OCI-LY3 (cell line): Measurements from ENCODE around the gene MBD3L4.
"Not testable (repeated sequence)": the region's sequence is repeated elsewhere in the genome, so short reads cannot be mapped to it uniquely, and the experiment has no call there.

Source experiments
- EZH2phosphoT487 ChIP-seq: fragments of 200-600 bp; shearing (Covaris generic); IDR thresholded peaks from 2 replicates; pipeline ENCODE4 v1.6.1; 2018; ENCODE audit warnings: antibody characterized with exemption, mixed run types, low read depth
- TF ChIP-seq, protein P1 (sequence below): fragments of 200-600, 300-600 bp; sonication (generic); IDR thresholded peaks from 2 replicates; pipeline ENCODE4 v1.5.1; 2014; ENCODE audit warnings: antibody characterized with exemption, low read length, low read depth

DNA sequence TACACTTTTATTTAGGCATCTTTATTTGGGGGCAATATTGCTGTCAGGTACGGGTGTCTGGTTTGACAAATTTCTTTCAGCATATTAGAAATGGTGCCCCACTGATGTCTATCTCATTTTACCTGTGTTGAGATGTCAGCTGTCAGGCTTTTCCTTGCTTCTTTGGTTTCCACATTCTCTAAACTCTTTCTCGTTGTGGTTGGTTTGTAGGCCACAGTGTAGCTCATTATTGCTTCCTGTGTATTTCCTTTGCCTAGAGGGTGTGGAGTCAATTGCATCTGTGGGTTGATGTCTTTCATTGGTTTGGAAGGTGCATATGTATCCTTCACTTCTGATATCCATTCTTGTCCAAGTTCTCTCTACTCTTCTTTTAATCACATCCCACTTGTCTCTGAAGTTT, 20.0 kb upstream of the MBD3L4 start:
- TF ChIP-seq, protein P1, sequence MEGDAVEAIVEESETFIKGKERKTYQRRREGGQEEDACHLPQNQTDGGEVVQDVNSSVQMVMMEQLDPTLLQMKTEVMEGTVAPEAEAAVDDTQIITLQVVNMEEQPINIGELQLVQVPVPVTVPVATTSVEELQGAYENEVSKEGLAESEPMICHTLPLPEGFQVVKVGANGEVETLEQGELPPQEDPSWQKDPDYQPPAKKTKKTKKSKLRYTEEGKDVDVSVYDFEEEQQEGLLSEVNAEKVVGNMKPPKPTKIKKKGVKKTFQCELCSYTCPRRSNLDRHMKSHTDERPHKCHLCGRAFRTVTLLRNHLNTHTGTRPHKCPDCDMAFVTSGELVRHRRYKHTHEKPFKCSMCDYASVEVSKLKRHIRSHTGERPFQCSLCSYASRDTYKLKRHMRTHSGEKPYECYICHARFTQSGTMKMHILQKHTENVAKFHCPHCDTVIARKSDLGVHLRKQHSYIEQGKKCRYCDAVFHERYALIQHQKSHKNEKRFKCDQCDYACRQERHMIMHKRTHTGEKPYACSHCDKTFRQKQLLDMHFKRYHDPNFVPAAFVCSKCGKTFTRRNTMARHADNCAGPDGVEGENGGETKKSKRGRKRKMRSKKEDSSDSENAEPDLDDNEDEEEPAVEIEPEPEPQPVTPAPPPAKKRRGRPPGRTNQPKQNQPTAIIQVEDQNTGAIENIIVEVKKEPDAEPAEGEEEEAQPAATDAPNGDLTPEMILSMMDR, result not testable (repeated sequence)
- TF ChIP-seq EZH2phosphoT487, result not testable (repeated sequence)
